Stimulated activated CD4-positive, alpha-beta T cell treated with anti-CD3 and anti-CD28 coated beads, TNF-alpha, amount 100 ng/mL, for 4 hours (primary cell): ENCODE measurements around the gene TSN.
"Not testable (repeated sequence)": the region's sequence is repeated elsewhere in the genome, so short reads cannot be mapped to it uniquely, and the experiment has no call there.

Source experiments
- DNase-seq, 3 experiments: peaks; one replicate each; pipeline ENCODE4 v3.0.0-alpha.2; 2020; ENCODE audit warnings: low read depth in 3 of 3

Gene TSN

GRCh38 chr2:121801916-121802315, 46.5 kb downstream of the TSN start:
- DNase-seq, result no peak

DNA sequence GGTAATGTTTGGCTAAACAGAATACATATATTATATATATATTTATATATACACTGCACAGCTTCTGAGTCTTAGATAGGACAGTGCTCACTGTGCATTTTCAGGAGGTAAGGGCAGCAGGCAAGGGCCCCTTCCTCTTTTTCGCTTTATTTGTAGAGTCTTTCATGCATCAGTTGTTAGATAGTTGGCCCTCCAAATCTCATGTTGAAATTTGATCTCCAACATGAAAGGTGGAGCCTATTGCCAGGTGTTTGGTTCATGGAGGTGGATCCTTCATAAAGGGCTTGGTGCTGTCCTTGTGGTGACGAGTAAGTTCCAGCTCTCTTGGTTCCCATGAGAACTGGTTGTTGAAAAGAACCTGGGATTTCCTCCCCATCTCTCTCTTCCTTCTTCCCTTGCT, 48.1 kb downstream of the TSN start:
- no peak for DNase-seq

GRCh38 chr2:121804340-121804739, 48.9 kb downstream of the TSN start:
- DNase-seq, result no peak

DNA sequence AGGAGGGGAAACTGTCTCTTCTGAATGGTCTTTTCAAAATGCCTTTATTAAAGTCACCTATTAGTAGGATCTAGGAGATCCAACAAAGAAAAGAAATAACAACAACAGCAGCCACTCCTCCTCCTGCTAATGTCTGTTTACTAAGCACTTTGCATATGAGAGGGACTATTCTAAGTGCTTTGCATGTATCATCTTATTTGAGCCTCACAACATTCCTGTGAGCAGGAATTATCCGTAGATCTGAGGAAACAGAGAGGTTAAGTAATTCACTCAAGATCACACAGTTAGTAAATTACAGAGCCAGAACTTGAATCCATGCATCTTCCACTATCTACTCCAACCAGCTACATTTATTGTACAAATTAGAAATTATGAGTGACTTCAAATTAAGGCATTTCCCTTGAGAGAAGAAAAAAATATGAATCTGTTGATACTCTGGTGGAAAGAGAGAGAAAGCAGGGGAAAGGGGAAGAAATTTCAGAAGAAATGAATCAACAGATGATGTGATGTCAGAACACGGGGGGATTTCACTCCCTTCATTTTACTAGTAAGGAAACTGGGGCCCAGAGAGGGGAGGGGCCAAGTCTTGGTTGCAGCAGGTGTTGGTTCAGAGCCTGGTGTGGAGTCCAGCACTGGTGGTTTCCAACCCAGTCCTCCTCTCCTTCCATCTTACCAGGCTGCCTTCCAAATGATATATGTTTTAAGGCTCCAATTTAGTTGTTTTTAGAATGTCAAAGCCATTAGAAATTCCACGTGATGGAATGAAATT, 49.7 kb downstream of the TSN start:
- no peak for DNase-seq

GRCh38 chr2:121805766-121806143, 50.3 kb downstream of the TSN start:
- DNase-seq, result no peak

GRCh38 chr2:121807771-121808170, 52.3 kb downstream of the TSN start:
- DNase-seq, result not testable (repeated sequence)

DNA sequence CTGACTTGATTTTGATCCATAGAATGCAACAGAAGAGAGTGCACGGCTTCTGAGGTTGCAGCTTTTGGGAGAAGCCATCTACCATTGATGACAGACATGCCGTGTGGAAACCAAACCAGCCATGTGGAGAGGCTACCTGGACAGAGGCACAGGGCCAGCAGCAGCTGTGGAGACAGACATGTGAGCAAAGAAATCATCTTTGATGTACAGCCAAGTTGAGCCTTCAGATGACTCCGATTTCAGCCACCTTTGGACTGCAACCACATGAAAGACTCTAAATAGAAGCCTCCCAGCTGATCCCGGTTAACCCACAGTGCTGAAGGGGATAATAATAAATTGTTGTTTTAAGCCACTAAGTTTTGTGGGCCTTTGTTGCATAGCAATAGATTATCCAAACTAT, 54.2 kb downstream of the TSN start:
- DNase-seq, result no peak

- no peak for DNase-seq
Measured at GRCh38 chr2:121810959-121811853, 55.8 kb downstream of the TSN start.

DNA sequence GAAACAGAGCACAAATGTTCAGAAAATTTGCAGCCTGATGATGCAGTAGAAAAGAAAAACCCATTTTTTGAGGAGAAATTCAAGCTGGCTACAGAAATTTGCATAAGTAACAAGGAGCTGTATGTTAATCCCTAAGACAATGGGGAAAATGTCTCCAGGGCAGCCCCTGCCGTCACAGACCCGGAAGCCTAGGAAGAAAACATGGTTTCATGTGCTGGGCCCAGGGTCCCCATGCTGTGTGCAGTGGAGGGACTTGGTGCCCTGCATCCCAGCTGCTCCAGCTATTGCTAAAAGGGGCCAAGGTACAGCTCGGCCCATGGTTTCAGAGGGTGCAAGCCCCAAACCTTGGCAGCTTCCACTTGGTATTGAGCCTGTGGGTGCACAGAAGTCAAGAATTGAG, 57.6 kb downstream of the TSN start:
- DNase-seq, result not testable (repeated sequence)

GRCh38 chr2:121815216-121815615, 59.8 kb downstream of the TSN start:
- DNase-seq, result no peak

DNA sequence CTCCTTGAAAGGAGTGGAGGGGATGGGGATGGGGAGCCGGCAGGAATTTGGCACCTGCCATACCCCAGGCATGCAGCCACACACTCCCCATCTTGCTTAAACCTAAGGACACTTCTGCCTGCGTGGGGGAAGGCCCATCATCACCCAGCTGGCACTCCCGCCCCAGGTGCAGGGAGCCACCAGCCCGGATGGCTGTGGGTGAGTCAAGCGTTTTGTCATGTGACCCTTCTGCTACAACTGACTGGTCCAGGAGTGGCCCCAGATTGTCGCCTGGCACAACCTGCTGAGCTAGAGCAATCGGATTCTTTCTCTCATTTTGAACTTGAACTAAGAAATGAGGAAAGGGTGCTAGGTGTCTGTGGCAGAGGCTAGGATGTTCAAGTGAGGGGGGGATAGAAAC, 61.3 kb downstream of the TSN start:
- no peak for DNase-seq

- DNase-seq, result not testable (repeated sequence)
Measured at GRCh38 chr2:121817304-121817703, 61.9 kb downstream of the TSN start.
